Choroid plexus epithelial cell (primary cell): Measurements from ENCODE around the gene KCNJ5.
A peak's percentile ranks its signal among the peaks of the same experiment; 100 is the strongest.

Experiments
- DNase-seq: peaks from one replicate; pipeline ENCODE4 v3.0.0-alpha.2; 2010; ENCODE audit warnings: low read depth
- H3K4me3 ChIP-seq: 2 replicates; pipeline ENCODE4 v1.5.1; 2011; ENCODE audit warnings: low read depth, mild to moderate bottlenecking, control low read depth, low read length, moderate library complexity
- CTCF ChIP-seq: conservative IDR thresholded peaks from 2 replicates; pipeline ENCODE4 v1.5.1; 2011; ENCODE audit warnings: low read depth, mild to moderate bottlenecking, control low read depth, inconsistent platforms, low read length, moderate library complexity

KCNJ5 gene

DNA sequence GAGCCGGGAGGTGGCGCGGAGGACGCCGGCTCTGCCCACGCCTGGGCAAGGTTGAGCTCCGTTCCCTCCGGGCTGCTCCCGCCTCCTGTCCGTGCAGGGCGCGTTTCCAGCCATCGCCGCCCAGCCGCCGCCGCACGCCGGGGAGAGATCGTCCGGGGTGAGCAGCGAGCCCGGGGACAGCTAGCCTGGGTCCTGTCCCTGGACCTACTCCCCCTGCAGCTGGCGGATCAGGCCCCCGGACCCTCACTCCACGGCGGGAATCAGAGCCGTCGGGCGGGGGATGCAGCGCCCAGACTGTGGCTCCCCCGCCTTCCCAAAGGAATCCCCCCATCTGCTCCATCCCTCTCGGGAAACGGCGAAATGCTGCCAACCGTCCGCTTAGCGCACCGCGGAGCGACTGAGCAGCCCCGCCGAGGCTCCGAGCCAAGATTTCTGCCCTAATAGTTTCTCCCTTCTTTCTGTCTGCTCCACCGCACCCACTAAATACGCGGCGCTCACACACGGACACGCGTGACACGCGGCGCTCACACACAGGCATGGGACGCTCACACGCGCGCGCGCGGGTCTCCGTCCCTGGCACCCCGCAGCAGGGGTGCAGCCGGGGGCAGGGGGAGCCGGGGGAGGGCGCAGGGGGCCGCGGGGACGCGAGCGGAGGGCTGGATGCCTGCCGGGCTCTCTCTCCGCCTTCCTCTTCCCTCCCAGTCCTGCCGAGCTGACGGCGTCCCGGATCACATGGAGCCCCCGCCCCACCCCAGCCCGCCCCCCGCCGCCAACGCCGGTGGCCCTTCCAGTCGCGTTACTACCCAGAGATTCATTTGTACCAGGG lies at the start of gene KCNJ5:
TSS of gene KCNJ5 (plus strand) at position 814 of the 826 bp plus-strand sequence. CDS start 19,918 bp downstream, outside the sequence.
- H3K4me3 ChIP-seq: peak within 1 kb of the TSS; percentile 43
- no peak for TF ChIP-seq CTCF
- DNase-seq: no peak

GRCh38 chr11:128841461-128842072 lies 49.6 kb upstream of the KCNJ5 start:
- no peak for DNase-seq
- H3K4me3 ChIP-seq: no peak overlapping the region
- no peak for TF ChIP-seq CTCF

DNA sequence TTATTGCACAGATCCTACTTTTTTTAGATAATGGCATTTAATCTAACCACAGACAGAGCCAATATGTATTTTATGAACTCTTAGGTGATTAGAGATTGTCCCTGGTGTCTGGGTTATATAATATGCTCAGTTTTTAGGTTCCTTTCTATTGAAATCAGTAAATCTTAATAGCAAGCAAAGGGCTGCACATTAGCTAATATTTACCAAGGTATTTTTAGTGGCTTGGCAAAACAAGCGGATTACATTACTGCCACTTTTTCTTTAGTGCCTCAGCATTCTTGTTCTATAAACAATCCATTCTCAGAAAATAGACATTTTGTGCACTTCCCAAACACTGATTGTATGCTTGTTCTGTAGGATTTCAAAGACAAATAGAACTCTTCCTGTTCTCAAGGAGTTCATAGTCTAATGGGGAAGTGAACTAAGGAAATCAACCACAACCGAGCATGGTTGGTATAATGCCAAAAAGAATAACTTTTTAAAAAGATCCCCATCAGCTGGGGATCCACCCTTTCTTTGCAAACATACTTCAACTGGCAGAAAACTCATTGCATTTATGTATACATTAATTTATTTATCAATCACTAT lies 47.9 kb upstream of the KCNJ5 start:
- DNase-seq: no peak
- no peak for TF ChIP-seq CTCF
- no peak overlapping the region for H3K4me3 ChIP-seq

DNA sequence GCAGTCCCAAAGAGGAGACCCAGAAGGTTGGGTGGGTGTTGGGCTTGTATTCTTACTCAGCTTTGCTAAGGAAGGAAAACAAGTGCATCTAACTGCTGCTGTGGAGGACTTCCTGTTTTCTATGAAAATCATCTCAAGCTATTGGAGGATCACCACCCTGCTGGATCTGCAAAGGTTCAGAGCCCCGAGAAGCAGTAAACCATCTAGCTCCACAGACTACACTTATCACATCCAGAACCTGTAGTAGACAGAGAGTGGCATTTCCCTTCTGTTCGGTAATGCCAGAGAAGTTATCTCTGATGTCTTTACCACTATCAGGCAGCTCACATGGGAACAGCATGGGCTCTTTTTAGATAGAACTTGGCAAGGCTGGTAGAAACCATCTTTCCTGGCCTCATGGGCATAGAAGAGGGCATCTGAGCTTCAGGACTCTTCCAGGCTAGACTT lies 45.8 kb upstream of the KCNJ5 start:
- no peak overlapping the region for H3K4me3 ChIP-seq
- TF ChIP-seq CTCF: no peak
- no peak for DNase-seq

DNA sequence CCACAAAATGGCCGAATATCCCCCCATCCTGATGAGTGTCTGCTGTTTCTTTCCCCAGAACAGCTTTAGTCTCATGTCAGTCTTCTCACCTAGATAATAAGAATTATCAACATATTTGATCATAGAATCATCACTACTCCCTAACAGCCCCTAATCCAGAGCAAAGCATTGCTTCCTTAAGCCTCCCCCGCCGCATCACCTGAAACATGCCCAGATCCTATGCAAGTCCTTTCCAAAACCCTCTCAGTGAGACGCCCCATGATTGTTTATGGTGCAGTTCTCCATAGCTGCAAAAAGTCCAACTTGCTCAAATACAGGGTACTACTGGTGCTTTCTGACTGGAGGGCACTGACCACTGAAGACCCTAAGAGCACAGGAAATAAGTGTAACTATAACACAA lies 44.2 kb upstream of the KCNJ5 start:
- DNase-seq: no peak
- H3K4me3 ChIP-seq: no peak overlapping the region
- TF ChIP-seq CTCF: no peak

DNA sequence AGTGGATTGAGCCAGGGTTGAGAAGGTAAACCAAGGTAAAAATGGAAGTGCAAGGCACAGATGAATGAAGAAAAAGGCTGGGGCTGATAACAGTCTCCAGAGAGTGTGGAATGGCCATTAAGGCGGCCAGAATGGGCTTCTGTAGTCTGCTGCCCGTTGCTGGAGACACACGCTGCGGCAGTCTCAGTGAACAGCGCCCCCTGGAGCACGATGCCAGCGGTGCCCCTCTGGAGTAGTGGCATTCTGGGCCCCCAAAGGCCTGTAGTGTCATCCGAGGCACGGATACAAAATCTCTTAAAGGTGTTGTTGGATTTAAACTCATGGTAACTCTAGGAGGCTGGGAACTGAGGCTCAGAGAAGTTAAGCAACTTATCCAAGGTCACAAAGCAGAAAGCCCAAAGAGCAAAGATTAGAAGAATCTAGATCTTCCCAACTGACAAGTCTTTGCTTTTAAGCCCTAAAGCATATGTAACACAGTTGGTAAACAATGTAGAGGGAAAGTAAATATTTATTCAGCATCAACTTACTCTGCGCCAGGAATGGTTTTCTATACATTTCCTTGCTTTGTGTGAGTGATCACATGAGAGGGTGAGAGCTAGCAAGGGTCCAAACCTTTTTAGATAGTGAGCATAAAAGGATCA lies 42.2 kb upstream of the KCNJ5 start:
- DNase-seq: peak; percentile 59
- peak; percentile 91 for TF ChIP-seq CTCF
- H3K4me3 ChIP-seq: no peak overlapping the region
